B cell (primary cell): ENCODE measurements around the gene AGAP1. TPM values are rescaled to one million over a fixed set of nuclear protein-coding genes. Genes with fewer than 3 reads are reported as not detected.

Experiments used
- ATAC-seq: fragments of 200-7000 bp; cut with Tn5 transposase; one replicate; pipeline ENCODE4 v1.10.0; 2021; ENCODE audit warnings: low read depth, mild to moderate bottlenecking, moderate number of reproducible peaks, moderate library complexity
- CTCF ChIA-PET: fragments of 350-600 bp; sonication (Branson Sonifier 250); formaldehyde crosslinking; loops from one replicate; lab custom pipeline; 2021; ENCODE audit warnings: antibody characterized with exemption, inconsistent platforms; lab: Charles Lee
- POLR2A ChIA-PET: fragments of 350-600 bp; sonication (Branson Sonifier 250); formaldehyde crosslinking; loops from one replicate; lab custom pipeline; 2021; ENCODE audit warnings: antibody characterized with exemption; lab: Charles Lee
- DNase-seq: peaks from one replicate; pipeline ENCODE4 v3.0.0; 2013
- H2AFZ ChIP-seq: 2 replicates; pipeline ENCODE4 v1.6.1; 2012; ENCODE audit warnings: mild to moderate bottlenecking, low read depth, low read length; ENCODE audit not compliant: insufficient read depth, poor library complexity, severe bottlenecking
- H3K27ac ChIP-seq, 2 donors: 1 replicate in 1 of 2; 2 replicates in 1 of 2; pipeline ENCODE4 v1.5.1; 2012 to 2013; ENCODE audit warnings: low read length in 2 of 2, mild to moderate bottlenecking in 2 of 2, moderate library complexity in 1 of 2
- H3K27me3 ChIP-seq, 4 experiments: fragments of 200-600 bp in 1 of 4; sonication (generic) in 1 of 4; replicated peaks in 1 of 4; 1 replicate in 2 of 4; 2 replicates in 2 of 4; pipeline versions ENCODE4 v1.6.1 to v1.7.0; 2013 to 2016; ENCODE audit warnings: low read length in 3 of 4, mild to moderate bottlenecking in 2 of 4, mixed read lengths in 1 of 4, moderate library complexity in 1 of 4; ENCODE audit not compliant: insufficient read depth in 4 of 4, control insufficient read depth in 3 of 4; ENCODE audit errors: control extremely low read depth in 1 of 4
- H3K36me3 ChIP-seq, 2 experiments: replicated peaks in 1 of 2; 1 replicate in 1 of 2; 2 replicates in 1 of 2; pipeline versions ENCODE4 v1.6.1 to v1.7.1; 2013; ENCODE audit warnings: low read length in 1 of 2; ENCODE audit not compliant: insufficient read depth in 2 of 2, control insufficient read depth in 1 of 2; ENCODE audit errors: control extremely low read depth in 1 of 2, extremely low read depth in 1 of 2
- H3K4me1 ChIP-seq, 2 donors: fragments of 200-600 bp in 1 of 2; sonication (generic) in 1 of 2; 1 replicate in 1 of 2; 2 replicates in 1 of 2; pipeline versions ENCODE4 v1.5.1 to v1.6.1; 2013 to 2017; ENCODE audit warnings: low read length in 2 of 2; ENCODE audit not compliant: control insufficient read depth in 2 of 2, insufficient read depth in 2 of 2
- H3K4me2 ChIP-seq: replicated peaks from 2 replicates; pipeline ENCODE3; 2012; ENCODE audit warnings: mild to moderate bottlenecking, low read depth, low read length; ENCODE audit not compliant: poor library complexity, severe bottlenecking
- H3K4me3 ChIP-seq, 5 experiments: fragments of 200-600 bp in 1 of 5; sonication (generic) in 1 of 5; 1 replicate in 3 of 5; 2 replicates in 2 of 5; pipeline versions ENCODE4 v1.5.1 to v1.7.0; 2011 to 2016; ENCODE audit warnings: low read length in 4 of 5, mild to moderate bottlenecking in 4 of 5, low read depth in 2 of 5, control low read depth in 1 of 5, moderate library complexity in 1 of 5; ENCODE audit not compliant: insufficient read depth in 1 of 5; ENCODE audit errors: control extremely low read depth in 1 of 5, extremely low read depth in 1 of 5
- H3K79me2 ChIP-seq: fragments of 200-600 bp; sonication (generic); one replicate; pipeline ENCODE4 v1.6.0; 2016; ENCODE audit warnings: low read length; ENCODE audit not compliant: control insufficient read depth, insufficient read depth
- H3K9ac ChIP-seq: fragments of 200-600 bp; sonication (generic); 2 replicates; pipeline ENCODE4 v1.6.1; 2017; ENCODE audit warnings: mild to moderate bottlenecking, low read length, moderate library complexity
- H3K9me3 ChIP-seq, 3 donors: one replicate each; pipeline versions ENCODE4 v1.6.1 to v1.7.1; 2013; ENCODE audit warnings: low read length in 2 of 3; ENCODE audit not compliant: control insufficient read depth in 2 of 3, insufficient read depth in 1 of 3; ENCODE audit errors: control extremely low read depth in 1 of 3
- H4K20me1 ChIP-seq: 2 replicates; pipeline ENCODE4 v1.6.0; 2012; ENCODE audit warnings: mild to moderate bottlenecking, low read length; ENCODE audit not compliant: insufficient read depth, control insufficient read depth, poor library complexity, severe bottlenecking
- H3K27ac Mint-ChIP-seq: one replicate; pipeline ENCODE4 v1.8.0; 2021; ENCODE audit warnings: mixed read lengths
- H3K27me3 Mint-ChIP-seq: one replicate; pipeline ENCODE4 v1.8.0; 2021; ENCODE audit warnings: mixed read lengths
- H3K4me1 Mint-ChIP-seq: one replicate; pipeline ENCODE4 v1.8.0; 2021; ENCODE audit warnings: mixed read lengths
- H3K4me3 Mint-ChIP-seq: one replicate; pipeline ENCODE4 v1.8.0; 2021; ENCODE audit warnings: mixed read lengths
- H3K9me3 Mint-ChIP-seq: one replicate; pipeline ENCODE4 v1.8.0; 2022; ENCODE audit warnings: mixed read lengths; ENCODE audit not compliant: insufficient read depth
- EZH2 ChIP-seq: IDR thresholded peaks from 2 replicates; pipeline ENCODE4 v1.6.1; 2012; ENCODE audit warnings: borderline replicate concordance, low read depth, mild to moderate bottlenecking, moderate library complexity, low read length; ENCODE audit not compliant: insufficient read depth, poor library complexity, severe bottlenecking
- WGBS: methylation state at CpG from one replicate; pipeline ENCODE4 v1.1.5; 2013; ENCODE audit warnings: missing lambda C conversion rate; ENCODE audit not compliant: insufficient coverage; 5-methylcytosine and 5-hydroxymethylcytosine counted together
- intact Hi-C: fragments of 100-400 bp; cut with micrococcal nuclease; formaldehyde crosslinking; loops from one replicate; pipeline ENCODE4 v1.10.0; 2022
- polyA plus RNA-seq: library from polyadenylated mRNA; depleted of rRNA; stranded (reverse); fragments of >200 nt; gene quantifications from 2 replicates; pipeline ENCODE4 v1.2.3, GENCODE V29; 2012
- total RNA-seq, 2 donors: library from RNA; stranded (reverse); fragments of 120-200 nt in 1 of 2; gene quantifications; 1 replicate in 1 of 2; 2 replicates in 1 of 2; pipeline versions ENCODE4 v1.2.3 to v1.2.4, GENCODE V29; 2013 to 2022
- TF ChIP-seq, protein P1 (sequence below): fragments of 200-600 bp; IDR thresholded peaks from one replicate; pipeline ENCODE4 v1.8.0; 2022; ENCODE audit warnings: antibody characterized with exemption, mild to moderate bottlenecking

The AGAP1 gene
- total and polyA plus RNA-seq, 2 donors (not counting 1 experiment from before 2014, with no cell fraction given): 0.01 TPM; not detected in 1

DNA sequence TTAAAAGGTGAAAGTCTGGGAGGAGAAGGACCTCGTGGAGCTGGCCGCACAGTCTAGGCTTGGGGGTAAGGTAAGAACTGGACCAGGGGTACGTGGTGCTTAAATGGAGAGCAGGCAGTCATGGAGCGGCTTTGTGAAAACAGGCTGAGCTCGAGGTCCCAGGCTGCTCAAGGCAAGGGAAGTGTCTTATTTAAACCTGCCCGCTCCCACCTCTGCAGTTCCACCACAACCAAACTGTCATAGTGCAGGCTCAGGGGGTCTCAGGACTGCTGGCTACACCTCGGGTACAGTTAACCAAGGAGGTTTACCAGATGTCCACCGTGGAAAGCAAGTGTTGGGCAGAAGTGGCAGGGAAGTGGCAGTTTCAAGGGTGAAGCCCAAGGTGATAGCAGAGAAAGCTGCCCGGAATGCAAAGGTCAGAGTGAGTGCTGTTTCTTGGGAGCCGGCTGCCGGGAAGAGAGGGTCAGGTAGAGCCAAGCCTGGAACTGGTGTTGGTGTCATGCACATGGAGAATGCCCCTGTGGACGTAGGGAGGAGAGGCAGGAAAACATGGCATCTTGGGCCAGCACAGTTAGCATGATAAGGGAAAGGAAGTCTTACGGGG lies 471.0 kb downstream of the AGAP1 start:
- H3K27me3 ChIP-seq: no peaks in the 10 kb centered on the region
- Mint-ChIP-seq H3K4me3 (no peak overlapping the region), H3K27ac (no peak overlapping the region), H3K9me3 (no peaks in the 10 kb centered on the region), H3K4me1 (no peaks in the 10 kb centered on the region), H3K27me3 (no peaks in the 10 kb centered on the region)
- no peaks in the 10 kb centered on the region for H4K20me1 ChIP-seq
- no peaks in the 10 kb centered on the region for H3K79me2 ChIP-seq
- DNase-seq: no peak
- H3K9ac ChIP-seq: no peak overlapping the region
- no peak overlapping the region for H3K4me2 ChIP-seq
- H2AFZ ChIP-seq: no peak overlapping the region
- TF ChIP-seq, protein P1, sequence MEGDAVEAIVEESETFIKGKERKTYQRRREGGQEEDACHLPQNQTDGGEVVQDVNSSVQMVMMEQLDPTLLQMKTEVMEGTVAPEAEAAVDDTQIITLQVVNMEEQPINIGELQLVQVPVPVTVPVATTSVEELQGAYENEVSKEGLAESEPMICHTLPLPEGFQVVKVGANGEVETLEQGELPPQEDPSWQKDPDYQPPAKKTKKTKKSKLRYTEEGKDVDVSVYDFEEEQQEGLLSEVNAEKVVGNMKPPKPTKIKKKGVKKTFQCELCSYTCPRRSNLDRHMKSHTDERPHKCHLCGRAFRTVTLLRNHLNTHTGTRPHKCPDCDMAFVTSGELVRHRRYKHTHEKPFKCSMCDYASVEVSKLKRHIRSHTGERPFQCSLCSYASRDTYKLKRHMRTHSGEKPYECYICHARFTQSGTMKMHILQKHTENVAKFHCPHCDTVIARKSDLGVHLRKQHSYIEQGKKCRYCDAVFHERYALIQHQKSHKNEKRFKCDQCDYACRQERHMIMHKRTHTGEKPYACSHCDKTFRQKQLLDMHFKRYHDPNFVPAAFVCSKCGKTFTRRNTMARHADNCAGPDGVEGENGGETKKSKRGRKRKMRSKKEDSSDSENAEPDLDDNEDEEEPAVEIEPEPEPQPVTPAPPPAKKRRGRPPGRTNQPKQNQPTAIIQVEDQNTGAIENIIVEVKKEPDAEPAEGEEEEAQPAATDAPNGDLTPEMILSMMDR: no peak
- no peak for TF ChIP-seq EZH2
- no peaks in the 10 kb centered on the region for H3K4me1 ChIP-seq
- H3K36me3 ChIP-seq: no peaks in the 10 kb centered on the region
- no peak for ATAC-seq
- H3K4me3 ChIP-seq: no peak overlapping the region
- WGBS: 73% methylated on average over 12 of the region's 13 CpGs
- CTCF ChIA-PET: no interaction called here
- H3K9me3 ChIP-seq: peaks cover 0 to 11% (median 0%) of the 10 kb centered on the region in 3 donors
- H3K27ac ChIP-seq: no peak overlapping the region
- POLR2A ChIA-PET: no interaction called here
- intact Hi-C loops: no loop called here

DNA sequence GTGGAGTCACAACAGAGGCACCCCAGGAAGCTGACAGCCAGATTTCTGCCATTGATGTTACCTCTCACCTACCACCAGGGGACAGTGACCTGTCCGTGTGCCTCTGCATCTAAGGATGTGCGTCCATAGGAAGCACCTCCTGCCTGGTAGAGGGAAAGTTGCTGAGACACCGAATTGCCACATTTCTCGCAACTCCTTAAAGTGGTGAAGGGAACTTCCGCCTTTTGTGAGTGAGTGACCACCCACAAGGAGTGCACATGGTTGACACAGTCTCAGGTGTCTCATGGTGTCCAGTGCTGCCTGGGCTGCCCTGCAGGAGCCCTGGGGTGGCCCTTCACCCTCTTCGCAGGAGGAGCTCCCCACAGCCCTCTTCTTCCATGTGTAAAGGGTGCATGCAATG lies 472.6 kb downstream of the AGAP1 start:
- intact Hi-C loops: no loop called here
- 80% methylated on average over 6 of the region's 6 CpGs for WGBS
- Mint-ChIP-seq H3K9me3 (no peaks in the 10 kb centered on the region), H3K4me3 (no peak overlapping the region), H3K4me1 (no peaks in the 10 kb centered on the region), H3K27ac (no peak overlapping the region), H3K27me3 (no peaks in the 10 kb centered on the region)
- Histone ChIP-seq H3K9ac (no peak overlapping the region), H3K4me2 (no peak overlapping the region), H3K4me3 (no peak overlapping the region), H3K27me3 (no peaks in the 10 kb centered on the region), H4K20me1 (no peaks in the 10 kb centered on the region), H3K36me3 (no peaks in the 10 kb centered on the region), H3K4me1 (no peaks in the 10 kb centered on the region), H3K79me2 (no peaks in the 10 kb centered on the region), H3K9me3 (peaks cover 0 to 12% (median 0%) of the 10 kb centered on the region in 3 donors), H3K27ac (no peak overlapping the region), H2AFZ (no peak overlapping the region)
- DNase-seq: no peak
- TF ChIP-seq EZH2: no peak
- TF ChIP-seq, protein P1: no peak
- ChIA-PET CTCF (no interaction called here), POLR2A (no interaction called here)
- ATAC-seq: no peak
